ENCODE results near the gene DNMT3A. TPM values are rescaled to one million over a fixed set of nuclear protein-coding genes. Genes with fewer than 3 reads are reported as not detected.
"Not testable (repeated sequence)": the region's sequence is repeated elsewhere in the genome, so short reads cannot be mapped to it uniquely, and the experiment has no call there.

Gene DNMT3A
- polyA plus RNA-seq, 3 donors: 77.2 to 91.0 (median 86.6) TPM

GRCh38 chr2:25276569-25277465 lies 64.9 kb downstream of the DNMT3A start:
- peak in 7 of 11 donors; percentile 55 to 77 (median 67) for DNase-seq (ENCODE audit: extremely low read depth in 1 of 11, low read depth in 9 of 11, low spot score in 4 of 11)

- no peak for DNase-seq (ENCODE audit: extremely low read depth in 1 of 11, low read depth in 9 of 11, low spot score in 4 of 11)
Observed at GRCh38 chr2:25275575-25275965, 66.2 kb downstream of the DNMT3A start.

- no peak for DNase-seq (ENCODE audit: extremely low read depth in 1 of 11, low read depth in 9 of 11, low spot score in 4 of 11)
Observed at GRCh38 chr2:25274868-25275574, 66.7 kb downstream of the DNMT3A start.

- no peak for DNase-seq (ENCODE audit: extremely low read depth in 1 of 11, low read depth in 9 of 11, low spot score in 4 of 11)
Observed at GRCh38 chr2:25273985-25274535, 67.7 kb downstream of the DNMT3A start.

- not testable (repeated sequence) for DNase-seq (ENCODE audit: extremely low read depth in 1 of 11, low read depth in 9 of 11, low spot score in 4 of 11)
Observed at GRCh38 chr2:25272705-25273104, 69.0 kb downstream of the DNMT3A start.

GRCh38 chr2:25270061-25270460 lies 71.7 kb downstream of the DNMT3A start:
- DNase-seq (ENCODE audit: extremely low read depth in 1 of 11, low read depth in 9 of 11, low spot score in 4 of 11): no peak

GRCh38 chr2:25269233-25269632 lies 72.5 kb downstream of the DNMT3A start:
- no peak for DNase-seq (ENCODE audit: extremely low read depth in 1 of 11, low read depth in 9 of 11, low spot score in 4 of 11)

GRCh38 chr2:25268139-25268538 lies 73.6 kb downstream of the DNMT3A start:
- DNase-seq (ENCODE audit: extremely low read depth in 1 of 11, low read depth in 9 of 11, low spot score in 4 of 11): no peak

- no peak for DNase-seq (ENCODE audit: extremely low read depth in 1 of 11, low read depth in 9 of 11, low spot score in 4 of 11)
Observed at GRCh38 chr2:25266399-25266798, 75.3 kb downstream of the DNMT3A start.

GRCh38 chr2:25265802-25266201 lies 75.9 kb downstream of the DNMT3A start:
- no peak for DNase-seq (ENCODE audit: extremely low read depth in 1 of 11, low read depth in 9 of 11, low spot score in 4 of 11)

GRCh38 chr2:25265001-25265400 lies 76.7 kb downstream of the DNMT3A start:
- no peak for DNase-seq (ENCODE audit: extremely low read depth in 1 of 11, low read depth in 9 of 11, low spot score in 4 of 11)

GRCh38 chr2:25262288-25262687 lies 79.4 kb downstream of the DNMT3A start:
- DNase-seq (ENCODE audit: extremely low read depth in 1 of 11, low read depth in 9 of 11, low spot score in 4 of 11): no peak

GRCh38 chr2:25259737-25260124 lies 82.0 kb downstream of the DNMT3A start:
- no peak for DNase-seq (ENCODE audit: extremely low read depth in 1 of 11, low read depth in 9 of 11, low spot score in 4 of 11)

- DNase-seq (ENCODE audit: extremely low read depth in 1 of 11, low read depth in 9 of 11, low spot score in 4 of 11): no peak
Observed at GRCh38 chr2:25258847-25259736, 82.6 kb downstream of the DNMT3A start.

- DNase-seq (ENCODE audit: extremely low read depth in 1 of 11, low read depth in 9 of 11, low spot score in 4 of 11): no peak
Observed at GRCh38 chr2:25257931-25258846, 83.5 kb downstream of the DNMT3A start.

- DNase-seq (ENCODE audit: extremely low read depth in 1 of 11, low read depth in 9 of 11, low spot score in 4 of 11): peak in 7 of 11 donors; percentile 56 to 80 (median 73)
Observed at GRCh38 chr2:25257032-25257552, 84.6 kb downstream of the DNMT3A start.

- DNase-seq (ENCODE audit: extremely low read depth in 1 of 11, low read depth in 9 of 11, low spot score in 4 of 11): no peak
Observed at GRCh38 chr2:25256488-25256875, 85.2 kb downstream of the DNMT3A start.
